Endothelial cell of umbilical vein (primary cell): ENCODE measurements around the gene CFAP46. TPM values are rescaled to one million over a fixed set of nuclear protein-coding genes. Genes with fewer than 3 reads are reported as not detected.

Experiments
- BruUV-seq: library from RNA; stranded (reverse); fragments of 400-500 nt; replicated peaks from 2 replicates; lab custom pipeline; 2021; lab: Mats Ljungman, UMichigan
- CTCF ChIA-PET: fragments of 300-600, 350-600 bp; sonication (Branson Sonifier 250); formaldehyde crosslinking; loops from one replicate; lab custom pipeline; 2021; ENCODE audit warnings: antibody characterized with exemption, inconsistent platforms; lab: Charles Lee
- POLR2A ChIA-PET: fragments of 300-600, 350-600 bp; sonication (Branson Sonifier 250); formaldehyde crosslinking; loops from one replicate; lab custom pipeline; 2021; ENCODE audit warnings: antibody characterized with exemption, inconsistent platforms; lab: Charles Lee
- DNase-seq: peaks from one replicate; pipeline ENCODE4 v3.0.0-alpha.2; 2011; ENCODE audit warnings: low read depth, low spot score
- FAIRE-seq: peaks from 2 replicates; lab custom pipeline; 2011; peaks lifted over from hg19 to GRCh38; lab: Jason Lieb, UNC
- H2AFZ ChIP-seq: 2 replicates; pipeline ENCODE4 v1.6.0; 2012; ENCODE audit warnings: low read depth, low read length, control low read depth, inconsistent platforms
- H3K27ac ChIP-seq: 2 replicates; pipeline ENCODE4 v1.5.1; 2011; ENCODE audit warnings: low read depth, mild to moderate bottlenecking, control low read depth, low read length, moderate library complexity; ENCODE audit not compliant: insufficient read depth
- H3K27me3 ChIP-seq, 2 experiments: 2 replicates each; pipeline versions ENCODE4 v1.6.0 to v1.6.1; 2011; ENCODE audit warnings: low read length in 2 of 2, mixed read lengths in 1 of 2; ENCODE audit not compliant: control insufficient read depth in 2 of 2, insufficient read depth in 2 of 2
- H3K36me3 ChIP-seq, 2 experiments: 2 replicates in 1 of 2; 3 replicates in 1 of 2; pipeline ENCODE4 v1.5.1; 2011; ENCODE audit warnings: low read length in 2 of 2, mild to moderate bottlenecking in 1 of 2, moderate library complexity in 1 of 2; ENCODE audit not compliant: control insufficient read depth in 2 of 2, insufficient read depth in 2 of 2; ENCODE audit errors: extremely low read depth in 1 of 2
- H3K4me1 ChIP-seq: 3 replicates; pipeline ENCODE4 v1.5.1; 2011; ENCODE audit warnings: mild to moderate bottlenecking, low read length; ENCODE audit not compliant: control insufficient read depth, insufficient read depth; ENCODE audit errors: extremely low read depth
- H3K4me2 ChIP-seq: 2 replicates; pipeline ENCODE4 v1.6.1; 2011; ENCODE audit warnings: low read length, control low read depth, mixed read lengths; ENCODE audit not compliant: insufficient read depth
- H3K4me3 ChIP-seq, 3 experiments: fragments of 200-600 bp in 1 of 3; sonication (generic), shearing (Covaris generic) in 1 of 3; replicated peaks in 1 of 3; 2 replicates each; pipeline ENCODE4 v1.5.1; 2011 to 2016; ENCODE audit warnings: control low read depth in 3 of 3, low read length in 3 of 3, mild to moderate bottlenecking in 2 of 3, inconsistent platforms in 1 of 3, low read depth in 1 of 3, moderate library complexity in 1 of 3; ENCODE audit not compliant: insufficient read depth in 1 of 3
- H3K79me2 ChIP-seq: 2 replicates; pipeline ENCODE4 v1.6.0; 2012; ENCODE audit warnings: low read length, inconsistent platforms; ENCODE audit not compliant: control insufficient read depth, insufficient read depth
- H3K9ac ChIP-seq: replicated peaks from 2 replicates; pipeline ENCODE3; 2011; ENCODE audit warnings: low read length, control low read depth; ENCODE audit not compliant: insufficient read depth; ENCODE audit errors: extremely low read depth
- H3K9me1 ChIP-seq: replicated peaks from 3 replicates; pipeline ENCODE4 v1.6.0; 2011; ENCODE audit warnings: mild to moderate bottlenecking, low read length; ENCODE audit not compliant: control insufficient read depth, insufficient read depth; ENCODE audit errors: extremely low read depth
- H3K9me3 ChIP-seq: replicated peaks from 2 replicates; pipeline ENCODE4 v1.5.1; 2012; ENCODE audit warnings: low read length, inconsistent platforms; ENCODE audit not compliant: control insufficient read depth, insufficient read depth
- H4K20me1 ChIP-seq: replicated peaks from 2 replicates; pipeline ENCODE3; 2011; ENCODE audit warnings: mild to moderate bottlenecking, low read length; ENCODE audit not compliant: control insufficient read depth, insufficient read depth; ENCODE audit errors: extremely low read depth
- CTCF ChIP-seq, 2 donors: IDR thresholded peaks; 1 replicate in 1 of 2; 2 replicates in 1 of 2; pipeline ENCODE4 v1.5.1; 2011; ENCODE audit warnings: low read length in 2 of 2, mild to moderate bottlenecking in 2 of 2, moderate library complexity in 2 of 2, control low read depth in 1 of 2, inconsistent platforms in 1 of 2, low read depth in 1 of 2; ENCODE audit not compliant: insufficient read depth in 1 of 2; ENCODE audit errors: extremely low read depth in 1 of 2
- EZH2 ChIP-seq: IDR thresholded peaks from 2 replicates; pipeline ENCODE4 v1.6.1; 2012; ENCODE audit warnings: borderline replicate concordance, low read depth, mild to moderate bottlenecking, moderate library complexity, low read length, inconsistent platforms; ENCODE audit not compliant: severe bottlenecking
- FOS ChIP-seq: IDR thresholded peaks from 2 replicates; pipeline ENCODE4 v1.6.1; 2011; ENCODE audit warnings: mild to moderate bottlenecking, low read length, moderate library complexity, borderline replicate concordance; ENCODE audit not compliant: insufficient read depth
- GATA2 ChIP-seq: IDR thresholded peaks from 2 replicates; pipeline ENCODE4 v1.7.0; 2011; ENCODE audit warnings: low read depth, mild to moderate bottlenecking, moderate library complexity, mixed read lengths, low read length; ENCODE audit not compliant: insufficient read length, insufficient read depth
- JUN ChIP-seq: IDR thresholded peaks from 2 replicates; pipeline ENCODE4 v1.6.1; 2011; ENCODE audit warnings: borderline replicate concordance, low read depth; ENCODE audit not compliant: insufficient read length, insufficient read depth
- MYC ChIP-seq: IDR thresholded peaks from one replicate; pipeline ENCODE4 v1.6.1; 2011; ENCODE audit warnings: mild to moderate bottlenecking, low read depth, low read length
- POLR2A ChIP-seq: IDR thresholded peaks from 2 replicates; pipeline ENCODE4 v1.6.1; 2012; ENCODE audit warnings: low read depth, mild to moderate bottlenecking, control low read depth, low read length
- POLR2AphosphoS5 ChIP-seq: IDR thresholded peaks from 2 replicates; pipeline ENCODE4 v1.6.1; 2012; ENCODE audit warnings: low read depth, mild to moderate bottlenecking, control low read depth, low read length, moderate library complexity; ENCODE audit not compliant: insufficient read depth
- dilution Hi-C: fragments of 300-500 bp; cut with MboI; formaldehyde crosslinking; loops from one replicate; pipeline ENCODE4 v1.15.0; 2019; ENCODE audit warnings: low sequenced_read_pairs; ENCODE audit not compliant: extremely low pct_ligation_motif_present
- intact Hi-C: fragments of 100-400 bp; cut with micrococcal nuclease; formaldehyde crosslinking; loops from one replicate; pipeline ENCODE4 v1.10.0; 2022
- polyA plus RNA-seq, 4 experiments: library from polyadenylated mRNA; depleted of rRNA in 3 of 4; stranded (reverse) in 3 of 4; unstranded in 1 of 4; fragments of >200 nt; gene quantifications; 2 replicates each; pipeline versions ENCODE4 v1.2.1 to v1.2.3, GENCODE V29; 2011 to 2012; ENCODE audit warnings: missing spikeins in 1 of 4
- total RNA-seq: library from RNA; stranded (reverse); gene quantifications from 2 replicates; pipeline ENCODE4 v1.2.3, GENCODE V29; 2021
- TF ChIP-seq, protein P1 (sequence below): IDR thresholded peaks from 2 replicates; pipeline ENCODE4 v1.6.1; 2011; ENCODE audit not compliant: insufficient read depth, insufficient read length

The CFAP46 gene
- total and polyA plus RNA-seq, 2 donors (not counting 3 experiments of a cell fraction or from before 2014, with no cell fraction given): 0.75 to 0.98 TPM

- intact Hi-C loops: loop anchor here (2.0 to 5.0 kb wide), 4 partner anchors 202 to 387 kb away; no protein-coding TSS in a partner anchor
- peak; percentile 43 for FAIRE-seq
- BruUV-seq: no TSS peak
- Histone ChIP-seq H3K9ac (no peak overlapping the region), H3K4me3 (no peak overlapping the region), H3K9me3 (no peaks in the 10 kb centered on the region), H3K4me1 (no peaks in the 10 kb centered on the region), H3K27me3 (no peaks in the 10 kb centered on the region), H3K4me2 (no peak overlapping the region), H3K36me3 (no peaks in the 10 kb centered on the region), H4K20me1 (no peaks in the 10 kb centered on the region), H3K27ac (no peak overlapping the region), H3K79me2 (no peaks in the 10 kb centered on the region), H3K9me1 (no peaks in the 10 kb centered on the region), H2AFZ (no peak overlapping the region)
- peak; percentile 30 for DNase-seq
- POLR2A ChIA-PET: no interaction called here
- CTCF ChIA-PET: interaction anchor here (0.6 to 0.9 kb wide), 6 partner anchors 13 to 355 kb away, joined by 3 to 5 read pairs (median 4); no protein-coding TSS in a partner anchor
- peak; percentile 72 to 84 for TF ChIP-seq CTCF (IDR thresholded peaks at IDR 0.05; ENCODE audit: extremely low read depth in 1 of 2, insufficient read depth in 1 of 2, low read depth in 1 of 2, low read length in 2 of 2)
- no peak for TF ChIP-seq POLR2AphosphoS5
- dilution Hi-C loops: no loop called here
These were observed 2.2 kb downstream of the CFAP46 start for GRCh38 chr10:132939957-132940790.

- Histone ChIP-seq H3K9me1 (no peaks in the 10 kb centered on the region), H2AFZ (no peak overlapping the region), H3K36me3 (no peaks in the 10 kb centered on the region), H4K20me1 (no peaks in the 10 kb centered on the region), H3K4me2 (no peak overlapping the region), H3K9ac (no peak overlapping the region), H3K4me3 (no peak overlapping the region), H3K27me3 (no peaks in the 10 kb centered on the region), H3K9me3 (no peaks in the 10 kb centered on the region), H3K27ac (no peak overlapping the region), H3K79me2 (no peaks in the 10 kb centered on the region), H3K4me1 (no peaks in the 10 kb centered on the region)
- DNase-seq: no peak
- ChIA-PET CTCF (interaction anchor here (0.6 to 0.9 kb wide), 6 partner anchors 12 to 356 kb away, joined by 3 to 5 read pairs (median 4); no protein-coding TSS in a partner anchor), POLR2A (no interaction called here)
- dilution Hi-C loops (no loop called here), intact Hi-C loops (no loop called here)
- no TSS peak for BruUV-seq
- no peak for FAIRE-seq
- TF ChIP-seq, protein P1, sequence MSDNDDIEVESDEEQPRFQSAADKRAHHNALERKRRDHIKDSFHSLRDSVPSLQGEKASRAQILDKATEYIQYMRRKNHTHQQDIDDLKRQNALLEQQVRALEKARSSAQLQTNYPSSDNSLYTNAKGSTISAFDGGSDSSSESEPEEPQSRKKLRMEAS: no peak
- TF ChIP-seq POLR2AphosphoS5: no peak
- TF ChIP-seq JUN: no peak
- TF ChIP-seq CTCF (IDR thresholded peaks at IDR 0.05; ENCODE audit: extremely low read depth in 1 of 2, insufficient read depth in 1 of 2, low read depth in 1 of 2, low read length in 2 of 2): no peak
- no peak for TF ChIP-seq EZH2
- no peak for TF ChIP-seq MYC
- TF ChIP-seq POLR2A: no peak
- TF ChIP-seq FOS: no peak
- no peak for TF ChIP-seq GATA2
These were observed 2.9 kb downstream of the CFAP46 start for GRCh38 chr10:132939378-132939955.
